Activated CD4-positive, alpha-beta T cell treated with anti-CD3 and anti-CD28 coated beads, Interleukin-10, Interleukin-2, amounts not matched to agents 100 ng/mL and 50 ng/mL, durations not matched to agents 16 hours and 8 hours (primary cell): Measurements from ENCODE around the gene ZNF425.
A peak's percentile ranks its signal among the peaks of the same experiment; 100 is the strongest.
"Not testable (repeated sequence)": the region's sequence is repeated elsewhere in the genome, so short reads cannot be mapped to it uniquely, and the experiment has no call there.

Experiments used
- DNase-seq: peaks from one replicate; pipeline ENCODE4 v3.0.0-alpha.2; 2020

Gene ZNF425

DNA sequence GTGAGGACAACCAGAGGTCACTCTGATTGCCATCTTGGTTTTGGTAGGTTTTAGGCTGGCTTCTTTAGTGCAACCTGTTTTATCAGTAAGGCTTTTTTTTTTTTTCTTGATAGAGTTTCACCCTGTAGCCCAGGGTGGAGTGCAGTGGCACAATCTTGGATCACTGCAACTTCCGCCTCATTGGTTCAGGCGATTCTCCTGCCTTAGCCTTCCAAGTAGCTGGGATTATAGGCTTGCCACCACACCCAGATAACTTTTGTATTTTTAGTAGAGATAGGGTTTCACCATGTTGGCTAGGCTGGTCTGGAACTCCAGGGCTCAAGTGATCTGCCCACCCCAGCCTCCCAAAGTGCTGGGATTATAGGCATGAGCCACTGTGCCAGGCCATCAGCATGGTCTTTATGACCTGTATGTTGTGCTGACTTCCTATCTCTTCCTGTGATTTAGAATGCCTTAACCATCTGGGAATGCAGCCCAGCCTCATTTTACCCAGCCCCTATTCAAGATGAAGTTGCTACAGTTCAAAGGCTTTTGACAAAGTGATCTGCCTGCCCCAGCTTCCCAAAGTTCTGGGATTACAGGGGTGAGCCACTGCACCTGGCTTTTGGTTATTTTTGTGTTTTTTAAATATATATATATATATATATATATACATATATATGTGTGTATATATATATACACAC, 7.0 kb upstream of the ZNF425 start:
- no peak for DNase-seq

DNA sequence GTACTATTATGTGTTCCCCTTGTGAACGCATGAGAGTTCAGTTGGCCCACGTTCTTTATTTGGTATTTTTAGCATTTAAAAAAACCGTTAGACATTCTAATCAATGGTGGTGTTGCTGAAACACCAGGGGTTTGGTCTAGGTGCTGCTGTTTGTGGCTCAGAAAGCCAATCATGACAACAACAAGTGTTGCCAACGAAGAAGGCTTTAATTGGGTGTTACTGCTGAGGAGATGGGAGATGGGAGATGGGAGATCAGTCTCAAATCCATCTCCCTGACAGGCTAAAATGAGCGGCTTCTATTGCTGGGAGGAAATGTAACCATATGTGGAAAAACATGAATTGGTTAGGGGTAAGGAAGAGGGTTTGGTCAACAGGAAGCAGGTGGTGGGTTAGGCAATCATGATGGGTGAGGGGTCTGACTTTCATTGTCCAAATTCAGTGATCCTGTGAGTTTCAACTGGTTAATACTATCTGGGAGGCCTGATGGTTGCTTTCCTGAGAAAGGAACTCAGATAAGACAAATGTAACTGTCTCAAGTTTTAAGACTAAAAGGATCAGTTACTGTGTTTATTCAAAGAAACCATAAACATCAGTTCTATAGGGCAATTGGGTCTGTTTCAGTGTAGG, 4.6 kb upstream of the ZNF425 start:
- no peak for DNase-seq

DNA sequence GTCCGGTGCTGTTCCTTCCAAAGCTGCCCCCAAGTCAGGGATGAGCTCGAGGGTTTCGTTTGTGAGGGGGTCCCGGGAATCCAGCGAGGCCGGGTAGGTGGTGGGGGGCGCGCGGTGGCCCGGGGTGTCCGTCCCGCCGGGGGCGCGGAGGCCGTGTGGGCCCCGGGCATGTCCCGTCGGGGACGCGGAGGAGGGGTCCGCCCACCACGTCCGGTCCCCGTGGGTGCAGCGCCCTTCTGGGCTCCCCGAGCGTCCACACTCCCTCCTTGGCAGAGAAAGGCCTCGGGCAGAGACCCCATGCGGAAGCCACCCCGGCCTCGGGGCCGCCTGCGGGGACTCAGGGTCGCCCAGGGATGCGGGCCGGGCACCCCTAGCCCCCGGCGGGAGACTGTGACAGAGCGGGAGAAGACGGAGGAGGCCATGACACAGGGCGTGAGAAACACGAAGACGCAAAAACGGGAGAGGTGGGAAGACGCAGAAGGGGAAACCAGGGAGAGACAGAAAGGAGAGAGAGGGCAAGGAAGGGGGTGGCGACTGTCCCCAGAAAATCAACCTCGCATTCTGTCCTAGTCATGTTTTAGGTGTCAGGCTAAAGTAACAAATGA, 640 bp upstream of the ZNF425 start:
- peak; percentile 81 for DNase-seq

DNA sequence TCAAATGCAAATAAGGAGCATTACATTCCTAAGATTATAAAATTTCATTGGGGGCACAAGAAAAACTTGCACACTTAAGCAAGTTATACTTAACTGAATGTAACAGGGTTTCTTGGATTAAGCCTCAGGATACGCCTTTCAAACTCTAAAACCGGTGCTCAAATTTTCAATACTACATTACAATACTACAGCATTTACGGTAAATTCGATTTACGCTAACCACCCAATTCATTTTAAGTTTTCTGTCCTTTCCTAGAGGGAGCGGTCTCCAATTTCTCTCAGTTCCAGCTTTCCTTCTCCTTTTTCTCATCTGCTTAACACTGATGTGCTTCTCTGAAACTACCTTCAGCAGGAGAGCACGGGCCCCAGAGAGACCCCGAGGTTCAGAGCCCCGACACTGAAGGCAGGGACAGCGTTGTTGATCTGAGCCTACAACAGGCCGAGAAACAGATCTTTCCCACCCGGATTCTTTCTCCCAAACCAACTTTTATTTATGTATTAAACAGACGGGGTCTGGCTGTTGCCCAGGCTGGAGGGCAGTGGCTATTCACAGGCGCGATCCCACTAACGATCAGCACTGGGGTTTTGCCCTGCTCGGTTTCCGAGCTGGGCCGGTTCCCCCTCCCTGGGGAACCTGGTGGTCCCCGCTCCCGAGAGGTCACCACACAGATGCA, 798 bp downstream of the ZNF425 start:
- no peak for DNase-seq

DNA sequence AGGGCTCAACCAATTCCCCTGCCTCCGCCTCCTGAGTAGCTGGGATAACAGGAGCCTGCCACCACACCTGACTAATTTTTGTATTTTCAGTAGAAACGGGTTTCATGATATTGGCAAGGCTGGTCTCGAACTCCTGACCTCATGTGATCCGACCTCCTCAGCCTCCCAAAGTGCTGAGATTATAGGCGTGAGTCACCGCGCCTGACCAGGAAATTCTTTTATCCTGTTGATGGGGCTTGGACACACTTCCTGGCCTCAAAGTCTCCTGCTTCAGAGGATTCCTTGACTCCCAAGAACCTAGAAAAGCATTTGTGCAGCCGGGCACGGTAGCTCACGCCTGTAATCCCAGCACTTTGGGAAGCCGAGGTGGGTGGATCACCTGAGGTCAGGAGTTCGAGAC, 16.2 kb downstream of the ZNF425 start:
- no peak for DNase-seq

DNA sequence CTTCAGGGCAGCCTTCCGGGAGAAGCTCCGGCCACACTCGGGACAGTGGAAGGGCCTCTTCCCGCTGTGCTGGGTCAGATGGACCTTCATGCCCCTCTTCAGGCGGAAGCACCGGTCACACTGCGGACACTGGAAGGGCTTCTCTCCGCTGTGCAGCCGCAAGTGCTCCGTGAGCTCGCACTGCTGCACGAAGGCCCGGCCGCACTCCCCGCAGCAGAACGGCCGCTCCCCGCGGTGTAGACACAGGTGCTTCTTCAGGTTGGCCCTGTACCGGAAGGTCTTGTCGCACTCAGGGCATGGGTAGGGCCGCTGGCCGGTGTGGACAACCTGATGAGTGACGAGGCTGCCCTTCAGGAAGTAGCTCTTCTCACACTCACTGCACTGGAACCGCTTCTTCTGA, 21.4 kb downstream of the ZNF425 start:
- no peak for DNase-seq

DNA sequence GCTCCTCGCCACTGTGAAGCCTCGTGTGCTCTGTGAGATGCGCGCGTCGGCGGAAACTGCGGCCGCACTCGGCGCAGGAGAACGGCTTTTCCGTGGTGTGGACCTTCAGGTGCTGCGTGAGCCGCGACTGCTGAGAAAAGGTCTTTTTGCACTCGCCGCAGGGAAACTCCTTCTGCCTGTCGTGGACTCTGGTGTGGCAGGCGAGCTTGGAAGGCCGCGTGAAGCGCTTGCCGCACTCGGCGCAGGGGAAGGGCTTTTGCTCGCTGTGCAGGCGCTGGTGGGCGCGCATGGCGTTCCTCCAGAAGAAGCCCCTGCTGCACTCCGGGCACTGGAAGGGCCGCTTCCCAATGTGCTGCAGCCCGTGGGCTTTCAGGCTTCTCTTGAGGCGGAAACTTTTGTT, 21.9 kb downstream of the ZNF425 start:
- no peak for DNase-seq

DNA sequence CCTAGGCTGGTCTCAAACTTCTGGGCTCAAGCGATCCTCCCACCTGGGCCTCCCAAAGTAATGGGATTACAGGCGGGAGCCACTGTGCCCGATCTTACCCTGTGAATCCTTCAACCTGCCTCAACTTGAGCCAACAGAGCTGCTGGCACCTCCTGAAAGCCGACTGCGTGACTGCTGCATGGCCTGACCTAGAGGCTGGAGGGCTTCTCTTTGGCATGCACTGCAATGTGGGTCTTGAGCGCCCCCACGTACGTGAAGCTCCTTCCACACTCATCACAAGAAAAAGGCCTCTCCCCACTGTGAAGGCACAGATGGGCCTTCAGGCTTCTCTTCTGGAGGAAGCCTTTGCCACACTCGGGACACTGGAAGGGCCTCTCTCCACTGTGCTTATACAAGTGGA, 22.7 kb downstream of the ZNF425 start:
- DNase-seq: no peak

DNA sequence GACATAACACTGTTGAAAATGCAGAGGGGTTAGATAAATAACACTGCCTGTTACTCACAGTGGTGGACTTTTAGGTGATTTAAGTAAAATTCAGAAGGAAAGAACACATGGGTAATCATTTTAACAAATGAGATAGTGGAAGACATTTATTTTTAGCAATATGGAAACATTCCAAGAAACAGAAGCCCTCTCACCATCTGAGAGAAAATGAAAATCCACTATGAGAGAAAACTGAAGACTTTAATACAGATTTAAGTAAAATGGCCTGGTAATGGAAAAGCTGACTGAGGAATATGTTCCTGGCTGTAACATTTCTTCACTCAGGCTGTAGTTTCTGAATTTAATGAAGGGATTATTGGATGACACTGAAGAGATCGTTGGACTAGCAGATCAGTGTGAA, 23.5 kb downstream of the ZNF425 start:
- no peak for DNase-seq

DNA sequence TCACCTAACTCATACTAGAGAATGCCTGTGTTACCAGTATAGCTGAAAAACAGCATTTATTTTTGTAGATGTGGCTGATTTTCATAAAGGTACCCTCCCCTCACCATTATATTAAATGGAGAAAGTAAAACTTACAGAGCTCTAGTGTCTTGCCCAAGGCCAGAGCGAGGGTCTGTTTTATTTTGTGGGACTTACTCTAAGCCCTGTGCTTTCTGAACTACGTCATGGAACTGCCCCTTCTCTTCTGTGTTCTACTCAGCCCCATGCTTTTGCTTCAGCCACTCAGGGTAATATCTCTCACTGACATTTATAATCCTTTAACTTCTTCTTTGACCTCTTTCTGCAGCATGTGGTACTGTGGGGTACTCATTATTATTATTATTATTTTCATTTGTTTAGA, 25.3 kb downstream of the ZNF425 start:
- no peak for DNase-seq

DNA sequence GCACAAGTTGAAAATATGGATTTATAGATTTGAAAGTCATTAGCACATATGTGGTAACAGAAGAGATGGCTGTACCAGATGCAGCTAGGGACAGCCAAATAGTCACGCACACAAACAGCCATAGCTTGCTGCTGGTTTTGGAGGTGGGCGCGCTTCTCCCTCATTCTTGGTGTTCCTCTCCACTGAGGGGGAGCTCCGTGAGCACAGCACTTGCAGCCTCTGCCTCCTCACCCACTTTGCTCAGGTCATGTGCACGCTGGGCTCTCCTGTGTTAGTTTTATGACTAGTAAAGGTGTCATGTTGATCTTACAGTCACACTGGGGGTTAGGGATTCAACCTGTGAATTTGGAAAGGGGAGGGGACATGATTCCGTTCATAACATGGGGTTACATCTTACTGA, 27.1 kb downstream of the ZNF425 start:
- DNase-seq: no peak

DNA sequence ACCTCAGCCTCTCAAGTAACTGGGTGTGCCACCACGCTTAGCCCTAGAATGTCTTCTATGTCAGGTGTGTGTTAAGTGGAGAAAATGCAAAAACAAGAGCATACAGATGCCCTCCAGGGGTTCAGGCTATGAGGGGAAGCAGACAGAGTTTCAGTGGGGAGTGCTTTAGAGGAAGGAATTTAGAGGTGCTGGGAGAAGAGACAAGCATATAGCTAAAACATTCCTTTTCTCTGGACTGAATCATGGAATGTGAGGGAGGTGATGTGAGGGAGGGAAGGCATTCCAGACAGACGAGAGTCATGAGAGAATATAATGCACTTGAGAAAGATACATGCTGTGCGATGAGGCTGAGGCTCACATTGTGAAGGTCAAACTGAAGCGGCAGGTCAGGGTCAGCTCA, 29.0 kb downstream of the ZNF425 start:
- no peak for DNase-seq

DNA sequence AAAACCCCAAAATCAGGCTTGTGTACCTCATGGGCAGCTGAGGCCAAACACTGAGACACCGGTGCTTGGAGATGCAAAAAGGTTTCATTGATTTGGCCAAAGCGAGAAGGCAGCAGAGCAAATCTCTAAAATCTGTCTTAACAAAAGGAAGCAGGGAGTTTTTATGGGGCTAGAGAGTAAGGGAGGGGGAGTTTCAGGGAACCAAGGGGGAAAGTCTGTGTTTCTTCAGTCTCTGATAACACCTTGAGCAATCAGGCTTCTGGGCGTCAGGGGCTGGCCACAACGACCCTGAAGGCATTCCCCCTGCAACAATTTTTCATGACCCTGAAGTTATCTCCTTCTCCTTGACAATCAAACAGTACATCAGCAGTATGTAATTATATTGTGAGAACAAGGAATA, 32.9 kb downstream of the ZNF425 start:
- no peak for DNase-seq

DNA sequence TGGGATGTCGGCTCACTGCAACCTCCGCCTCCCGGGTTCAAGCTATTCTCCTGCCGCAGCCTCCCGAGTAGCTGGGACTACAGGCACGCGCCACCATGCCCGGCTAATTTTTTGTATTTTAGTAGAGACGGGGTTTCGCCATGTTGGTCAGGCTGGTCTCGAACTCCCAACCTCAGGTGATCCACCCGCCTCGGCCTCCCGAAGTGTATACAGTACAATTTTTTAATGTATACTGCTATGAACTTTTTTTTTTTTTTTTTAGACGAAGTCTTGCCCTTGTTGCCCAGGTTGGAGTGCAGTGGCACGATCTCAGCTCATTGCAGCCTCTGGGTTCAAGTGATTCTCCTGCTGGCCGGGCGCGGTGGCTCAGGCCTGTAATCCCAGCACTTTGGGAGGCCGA, 33.9 kb downstream of the ZNF425 start:
- not testable (repeated sequence) for DNase-seq

DNA sequence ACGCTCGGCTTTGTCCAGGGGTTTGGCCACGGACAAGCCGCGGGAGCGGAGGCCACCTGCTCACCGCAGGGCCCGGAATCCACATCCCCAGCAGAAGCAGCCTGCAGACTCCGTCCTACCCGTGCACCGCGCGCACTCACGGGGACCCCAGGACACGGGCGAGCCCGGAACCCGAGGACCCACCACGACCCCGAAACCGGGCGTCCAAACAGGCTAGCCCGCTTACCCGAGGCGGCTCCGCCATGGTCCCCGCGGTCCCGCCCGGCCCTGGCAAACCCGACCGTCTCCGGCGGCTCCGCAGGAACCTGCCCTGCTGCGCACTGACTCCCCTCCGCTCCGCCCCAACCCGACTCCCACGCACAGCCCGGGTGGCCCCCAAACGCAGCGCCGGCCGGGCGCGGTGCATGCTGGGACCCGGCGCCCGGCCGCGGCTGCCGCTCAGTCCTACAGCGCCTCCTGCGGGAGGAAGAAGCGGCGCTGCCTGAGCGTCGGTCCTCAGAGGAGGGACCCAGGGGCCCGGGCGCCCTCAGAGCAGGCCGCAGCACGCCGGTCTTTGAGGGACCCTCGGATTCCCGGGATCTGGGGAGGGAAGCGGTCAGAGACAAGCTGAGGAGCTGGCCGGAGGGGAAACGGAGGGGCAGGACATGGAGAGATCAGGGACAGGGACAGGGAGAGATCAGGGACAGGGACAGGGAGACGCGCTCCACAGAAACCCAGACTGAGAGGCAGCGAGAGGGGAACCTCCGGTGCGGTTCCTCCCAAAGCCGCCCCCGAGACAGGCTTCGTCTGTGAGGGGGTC, 35.5 kb downstream of the ZNF425 start, which contains the start of gene ZNF786:
TSS of gene ZNF786 (minus strand) at position 322 of the 799 bp plus-strand sequence. CDS start at position 244, 78 bp downstream.
- DNase-seq: peak; percentile 96

DNA sequence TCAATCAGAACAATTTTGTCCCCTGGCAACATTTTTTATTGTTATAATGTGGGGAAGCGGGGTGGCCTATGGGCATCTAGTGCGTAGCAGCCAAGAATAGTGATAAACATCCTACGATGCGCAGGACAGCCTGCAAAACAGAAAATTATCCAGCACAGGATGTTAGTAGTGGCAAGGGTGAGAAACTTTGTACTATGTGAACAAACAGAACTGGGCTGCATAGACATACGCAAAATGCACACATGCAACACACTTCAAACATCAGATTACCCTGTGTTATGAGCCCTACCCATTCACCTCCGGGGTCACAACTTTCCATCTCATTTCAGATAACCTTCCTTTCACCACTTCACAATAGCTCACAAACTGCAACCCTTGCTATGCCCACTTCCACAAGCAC, 38.7 kb downstream of the ZNF425 start:
- no peak for DNase-seq

DNA sequence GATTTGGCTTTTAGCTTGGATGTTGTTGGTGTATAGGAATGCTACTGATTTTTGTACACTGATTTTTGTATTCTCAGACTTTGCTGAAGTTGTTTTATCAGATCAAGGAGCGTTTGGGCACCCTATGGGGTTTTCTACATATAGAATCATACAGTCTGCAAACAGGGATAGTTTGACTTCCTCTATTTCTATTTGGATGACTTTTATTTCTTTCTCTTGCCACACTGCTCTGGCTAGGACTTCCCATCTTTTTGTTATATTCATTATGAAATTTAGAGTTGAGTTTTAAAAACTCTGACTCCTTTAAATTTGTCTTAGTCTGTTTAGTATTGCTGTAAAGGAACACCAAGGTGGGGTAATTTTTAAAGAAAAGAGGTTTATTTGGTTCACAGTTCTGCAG, 40.3 kb downstream of the ZNF425 start:
- DNase-seq: no peak

DNA sequence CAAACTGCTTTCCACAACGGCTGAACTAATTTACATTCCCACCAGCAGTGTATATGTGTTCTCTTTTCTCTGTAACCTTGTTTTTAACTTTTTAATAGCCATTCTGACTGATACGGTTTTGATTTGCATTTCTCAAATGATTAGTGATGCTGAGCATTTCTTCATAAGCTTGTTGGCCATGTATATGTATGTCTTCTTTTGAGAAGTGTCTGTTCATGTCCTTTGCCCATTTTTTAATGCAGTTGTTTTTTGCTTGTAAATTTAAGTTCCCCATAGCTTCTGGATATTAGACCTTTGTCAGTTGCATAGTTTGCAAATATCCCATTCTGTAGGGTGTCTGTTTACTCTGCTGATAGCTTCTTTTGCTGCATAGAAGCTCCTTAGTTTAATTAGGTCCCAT, 41.7 kb downstream of the ZNF425 start:
- no peak for DNase-seq

DNA sequence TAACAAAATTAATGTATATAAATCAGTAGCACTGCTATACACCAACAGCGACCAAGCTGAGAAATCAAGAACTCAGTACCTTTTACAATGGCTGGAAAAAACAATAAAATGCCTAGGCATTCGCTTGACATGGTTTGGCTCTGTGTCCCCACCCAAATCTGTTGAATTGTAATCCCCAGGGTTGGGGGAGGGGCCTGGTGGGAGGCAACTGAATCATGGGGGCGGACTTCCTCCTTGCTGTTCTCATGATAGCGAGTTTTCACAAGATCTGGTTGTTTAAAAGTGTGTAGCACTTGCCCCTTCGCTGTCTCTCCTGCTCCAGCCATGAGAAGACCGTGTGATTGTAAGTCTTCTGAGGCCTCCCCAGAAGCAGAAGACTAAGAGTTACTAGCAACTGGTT, 44.2 kb downstream of the ZNF425 start:
- no peak for DNase-seq

DNA sequence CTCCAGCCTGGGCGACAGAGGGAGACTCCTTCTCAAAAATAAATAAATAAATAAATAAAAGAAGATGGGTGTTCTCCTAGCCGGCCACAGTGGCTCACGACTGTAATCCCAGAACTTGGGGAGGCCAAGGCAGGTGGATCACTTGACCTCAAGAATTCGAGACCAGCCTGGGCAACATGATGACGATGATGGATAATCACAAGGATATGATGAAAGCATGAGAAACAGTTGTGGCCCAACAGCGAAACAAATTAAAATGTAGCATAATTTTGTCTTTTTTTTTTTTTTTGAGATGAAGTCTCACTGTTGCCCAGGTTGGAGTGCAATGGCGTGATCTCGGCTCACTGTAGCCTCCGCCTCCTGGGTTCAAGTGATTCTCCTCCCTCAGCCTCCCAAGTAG, 48.5 kb downstream of the ZNF425 start:
- DNase-seq: no peak

DNA sequence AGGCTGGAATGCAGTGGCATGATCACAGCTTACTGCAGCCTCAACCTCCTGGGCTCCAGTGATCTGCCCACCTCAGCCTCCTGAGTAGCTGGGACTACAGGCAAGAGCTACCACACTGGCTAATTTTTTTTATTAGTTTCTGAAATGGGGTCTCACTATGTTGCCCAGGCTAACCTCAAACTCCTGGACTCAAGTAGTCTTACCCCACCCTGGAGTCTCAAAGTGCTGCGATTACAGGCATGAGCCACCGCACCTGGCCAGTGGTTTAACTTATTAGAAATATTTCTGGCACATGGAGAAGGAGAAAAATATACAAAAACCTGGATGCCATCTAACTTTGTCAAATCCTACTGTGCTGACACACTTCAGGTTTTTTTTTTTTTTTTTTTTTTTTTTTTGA, 50.8 kb downstream of the ZNF425 start:
- DNase-seq: no peak

DNA sequence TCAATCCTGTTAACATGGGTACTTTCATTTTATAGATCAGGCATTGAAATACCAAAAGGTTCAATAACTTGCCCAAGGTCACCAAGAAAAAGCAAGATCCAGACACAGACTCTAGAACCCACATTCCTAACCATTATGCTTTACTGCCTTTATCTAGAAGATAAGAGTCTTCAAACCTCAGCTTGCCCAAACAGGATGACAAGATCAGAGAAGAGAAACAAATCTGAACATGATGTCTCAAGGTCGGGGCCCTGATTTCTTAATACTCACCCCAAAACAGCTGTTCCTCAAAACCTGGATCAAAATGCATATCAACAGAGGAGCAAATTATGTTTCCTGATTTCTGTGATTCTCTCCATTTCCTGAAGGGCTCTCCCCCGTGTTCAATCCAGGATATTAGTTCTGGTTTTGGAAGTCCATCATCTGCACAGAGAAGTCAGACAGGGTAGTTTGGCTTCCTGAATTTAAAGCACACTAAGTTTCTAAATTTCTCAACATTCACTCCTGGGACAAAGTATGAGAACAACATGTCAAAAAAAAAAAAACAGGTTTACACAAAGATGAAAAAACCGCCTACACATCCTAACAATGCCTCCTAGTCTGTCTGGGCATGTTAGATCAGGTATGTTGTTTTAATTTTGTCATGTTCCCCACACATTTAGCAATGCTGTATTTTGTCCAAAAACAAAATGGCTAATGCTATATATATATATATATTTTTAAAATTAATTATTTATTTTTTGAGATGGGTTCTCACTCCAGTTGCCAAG, 51.8 kb downstream of the ZNF425 start:
- DNase-seq: no peak
